MM.1S (cell line): ENCODE data around the gene ARHGAP40.

Source experiments
- DNase-seq: peaks from one replicate; pipeline ENCODE4 v3.0.0-alpha.2; 2015
- H2AFZ ChIP-seq: fragments of 300-600 bp; sonication (generic); 2 replicates; pipeline ENCODE4 v1.6.0; 2016; ENCODE audit warnings: antibody characterized with exemption, low read length
- H3F3A ChIP-seq: fragments of 300-600 bp; sonication (generic); 2 replicates; pipeline ENCODE4 v1.6.1; 2016; ENCODE audit warnings: mild to moderate bottlenecking, antibody characterized with exemption, low read length, moderate library complexity, mixed read lengths; ENCODE audit not compliant: insufficient read depth
- H3K27ac ChIP-seq: fragments of 300-600 bp; sonication (generic); 2 replicates; pipeline ENCODE4 v1.5.1; 2016; ENCODE audit warnings: mild to moderate bottlenecking, low read length
- H3K27me3 ChIP-seq: fragments of 300-600 bp; sonication (generic); replicated peaks from 2 replicates; pipeline ENCODE4 v1.6.0; 2016; ENCODE audit warnings: low read length; ENCODE audit not compliant: insufficient read depth
- H3K36me3 ChIP-seq: fragments of 300-600 bp; sonication (generic); replicated peaks from 2 replicates; pipeline ENCODE4 v1.6.1; 2016; ENCODE audit warnings: mild to moderate bottlenecking, low read length, mixed read lengths; ENCODE audit not compliant: insufficient read depth
- H3K4me1 ChIP-seq: fragments of 300-600 bp; sonication (generic); 2 replicates; pipeline ENCODE4 v1.6.1; 2016; ENCODE audit warnings: low read length, mixed read lengths
- H3K4me2 ChIP-seq: fragments of 300-600 bp; sonication (generic); 2 replicates; pipeline ENCODE4 v1.6.0; 2016; ENCODE audit warnings: low read depth, low read length
- H3K4me3 ChIP-seq: fragments of 300-600 bp; sonication (generic); 2 replicates; pipeline ENCODE4 v1.5.1; 2016; ENCODE audit warnings: low read length, mixed read lengths
- H3K79me2 ChIP-seq: fragments of 300-600 bp; sonication (generic); 2 replicates; pipeline ENCODE4 v1.6.1; 2016; ENCODE audit warnings: mixed run types, low read length, mixed read lengths
- H3K9ac ChIP-seq: fragments of 300-600 bp; sonication (generic); 2 replicates; pipeline ENCODE4 v1.6.1; 2016; ENCODE audit warnings: low read length, mixed read lengths
- H3K9me2 ChIP-seq: fragments of 300-600 bp; sonication (generic); replicated peaks from 2 replicates; pipeline ENCODE4 v1.6.1; 2016; ENCODE audit warnings: mild to moderate bottlenecking, low read length, mixed read lengths; ENCODE audit not compliant: insufficient read depth
- H3K9me3 ChIP-seq: fragments of 300-600 bp; sonication (generic); replicated peaks from 2 replicates; pipeline ENCODE4 v1.6.1; 2016; ENCODE audit warnings: mild to moderate bottlenecking, low read length, mixed read lengths; ENCODE audit not compliant: insufficient read depth
- H4K20me1 ChIP-seq: fragments of 300-600 bp; sonication (generic); 2 replicates; pipeline ENCODE4 v1.6.1; 2016; ENCODE audit warnings: mild to moderate bottlenecking, low read length, moderate library complexity, mixed read lengths; ENCODE audit not compliant: insufficient read depth
- CTCF ChIP-seq: fragments of 300-600 bp; sonication (generic); IDR thresholded peaks from 2 replicates; pipeline ENCODE4 v1.5.1; 2016; ENCODE audit warnings: antibody characterized with exemption, low read length, mixed read lengths
- EZH2 ChIP-seq: fragments of 300-600 bp; sonication (generic); optimal IDR thresholded peaks from 2 replicates; pipeline ENCODE3; 2017; ENCODE audit warnings: low read depth, mild to moderate bottlenecking, antibody characterized with exemption, low read length, mixed read lengths
- EZH2phosphoT487 ChIP-seq: fragments of 300-600 bp; sonication (generic); IDR thresholded peaks from 2 replicates; pipeline ENCODE4 v1.6.1; 2018; ENCODE audit warnings: antibody characterized with exemption, low read length

ARHGAP40 gene

GRCh38 chr20:38665506-38666285, 64.1 kb downstream of the ARHGAP40 start:
- H3F3A ChIP-seq = no peaks in the 10 kb centered on the region
- H3K79me2 ChIP-seq = no peaks in the 10 kb centered on the region
- no peak overlapping the region for H2AFZ ChIP-seq
- H3K9ac ChIP-seq = no peak overlapping the region
- no peaks in the 10 kb centered on the region for H3K36me3 ChIP-seq
- no peak overlapping the region for H3K4me2 ChIP-seq
- H3K9me2 ChIP-seq = no peaks in the 10 kb centered on the region
- H3K27ac ChIP-seq = no peak overlapping the region
- no peaks in the 10 kb centered on the region for H4K20me1 ChIP-seq
- H3K9me3 ChIP-seq = no peaks in the 10 kb centered on the region
- no peaks in the 10 kb centered on the region for H3K4me1 ChIP-seq
- H3K27me3 ChIP-seq = peaks cover 38% of the 10 kb centered on the region; the same call in 1 of the 2 replicates
- DNase-seq = no peak
- TF ChIP-seq EZH2phosphoT487 (no peak), EZH2 (no peak), CTCF (no peak)
- no peak overlapping the region for H3K4me3 ChIP-seq

GRCh38 chr20:38667417-38667956, 65.9 kb downstream of the ARHGAP40 start:
- Histone ChIP-seq H3K4me1 (no peaks in the 10 kb centered on the region), H3K36me3 (no peaks in the 10 kb centered on the region), H4K20me1 (no peaks in the 10 kb centered on the region), H3K79me2 (no peaks in the 10 kb centered on the region), H2AFZ (no peak overlapping the region), H3K27ac (no peak overlapping the region), H3K9me3 (no peaks in the 10 kb centered on the region), H3K4me3 (no peak overlapping the region), H3K4me2 (no peak overlapping the region), H3F3A (no peaks in the 10 kb centered on the region), H3K27me3 (peaks cover 45% of the 10 kb centered on the region; the same call in 1 of the 2 replicates), H3K9ac (no peak overlapping the region), H3K9me2 (no peaks in the 10 kb centered on the region)
- no peak for DNase-seq
- no peak for TF ChIP-seq CTCF
- no peak for TF ChIP-seq EZH2
- TF ChIP-seq EZH2phosphoT487 = no peak

GRCh38 chr20:38669688-38670087, 68.1 kb downstream of the ARHGAP40 start:
- H3K9ac ChIP-seq = no peak overlapping the region
- no peaks in the 10 kb centered on the region for H4K20me1 ChIP-seq
- H3K79me2 ChIP-seq = no peaks in the 10 kb centered on the region
- no peaks in the 10 kb centered on the region for H3K36me3 ChIP-seq
- DNase-seq = no peak
- H3K9me3 ChIP-seq = no peaks in the 10 kb centered on the region
- no peaks in the 10 kb centered on the region for H3K9me2 ChIP-seq
- no peaks in the 10 kb centered on the region for H3K4me1 ChIP-seq
- no peak overlapping the region for H3K27ac ChIP-seq
- H3F3A ChIP-seq = no peaks in the 10 kb centered on the region
- H3K4me2 ChIP-seq = no peak overlapping the region
- H3K4me3 ChIP-seq = no peak overlapping the region
- TF ChIP-seq EZH2 = no peak
- TF ChIP-seq CTCF = no peak
- no peak for TF ChIP-seq EZH2phosphoT487
- peaks cover 49% of the 10 kb centered on the region; the same call in 1 of the 2 replicates for H3K27me3 ChIP-seq
- H2AFZ ChIP-seq = no peak overlapping the region
